ENCODE data around the gene COX6A2.

DNA sequence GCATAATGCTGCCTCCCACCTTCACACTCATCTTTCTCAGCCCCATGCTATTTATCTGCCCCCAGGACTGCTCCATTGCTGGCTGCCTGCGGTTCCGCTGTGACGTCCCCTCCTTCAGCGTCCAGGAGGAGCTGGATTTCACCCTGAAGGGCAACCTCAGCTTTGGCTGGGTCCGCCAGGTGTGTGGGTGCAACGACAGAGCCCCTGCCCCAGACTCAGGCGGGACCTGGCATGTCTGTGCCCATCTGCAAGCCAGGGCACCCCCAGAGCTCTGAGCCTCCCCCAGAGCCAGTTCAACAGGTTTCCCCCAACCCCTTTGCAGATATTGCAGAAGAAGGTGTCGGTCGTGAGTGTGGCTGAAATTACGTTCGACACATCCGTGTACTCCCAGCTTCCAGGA, 48.0 kb downstream of the COX6A2 start:
- TF ChIP-seq GATA3 (IDR thresholded peaks at IDR 0.05; ENCODE audit: low read depth, low read length) (no peak), GATA2 (IDR thresholded peaks at IDR 0.05; ENCODE audit: low read depth, low read length) (no peak)
